Measurements from ENCODE around the gene EEF2. TPM values are rescaled to one million over a fixed set of nuclear protein-coding genes. Genes with fewer than 3 reads are reported as not detected.
A peak's percentile ranks its signal among the peaks of the same experiment; 100 is the strongest.

The EEF2 gene
- total and polyA plus RNA-seq, 2 donors (not counting 1 experiment from before 2014, with no cell fraction given), result 1,449 to 3,167 TPM

DNA sequence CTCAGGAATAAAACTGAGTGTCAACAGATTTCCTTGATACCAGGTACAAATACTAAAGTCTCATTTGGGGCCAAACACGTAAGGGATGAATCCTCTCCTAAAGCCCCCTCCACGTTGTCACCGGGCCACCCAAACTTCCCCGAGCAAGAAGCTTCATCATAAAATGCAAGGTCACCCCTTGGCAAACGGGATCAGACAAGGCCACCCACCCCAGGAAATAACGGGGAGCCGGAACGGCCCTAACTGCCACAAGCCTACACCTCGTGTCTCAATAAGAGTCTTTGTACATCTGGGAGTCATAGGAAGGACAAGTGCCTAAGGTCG, 717 bp downstream of the EEF2 start:
- H3K9ac ChIP-seq (ENCODE audit: low read length), result peak overlapping the region; percentile 80
- Mint-ChIP-seq H3K4me1 (peaks cover 60% of the 10 kb centered on the region), H3K27me3 (no peaks in the 10 kb centered on the region), H3K4me3 (peak overlapping the region; percentile 98), H3K9me3 (ENCODE audit: insufficient read depth) (no peaks in the 10 kb centered on the region), H3K27ac (peak overlapping the region; percentile 97)
- intact Hi-C loops (cut with micrococcal nuclease), result loop anchor here (2.0 kb wide), 1 partner anchor 14 kb away; the partner anchor contains the start of gene DAPK3
- H3K9me3 ChIP-seq (ENCODE audit: control extremely low read depth in 1 of 3, control insufficient read depth in 2 of 3, insufficient read depth in 1 of 3, low read length in 2 of 3), result peaks cover 0 to 7% (median 0%) of the 10 kb centered on the region in 3 donors
- no peak for DNase-seq
- peaks cover 43% of the 10 kb centered on the region for H3K79me2 ChIP-seq (ENCODE audit: control insufficient read depth, insufficient read depth, low read length)
- peaks cover under 1 to 49% of the 10 kb centered on the region in 2 experiments for H3K36me3 ChIP-seq (replicated peaks in 1 of 2; ENCODE audit: control extremely low read depth in 1 of 2, control insufficient read depth in 1 of 2, extremely low read depth in 1 of 2, insufficient read depth in 2 of 2, low read length in 1 of 2)
- no peak overlapping the region for H2AFZ ChIP-seq (ENCODE audit: insufficient read depth, low read depth, low read length, poor library complexity, severe bottlenecking)
- peaks cover 39 to 54% of the 10 kb centered on the region in 2 donors for H3K4me1 ChIP-seq (ENCODE audit: control insufficient read depth in 2 of 2, insufficient read depth in 2 of 2, low read length in 2 of 2)
- H3K4me3 ChIP-seq (ENCODE audit: control extremely low read depth in 1 of 5, extremely low read depth in 1 of 5, insufficient read depth in 1 of 5, low read depth in 2 of 5, low read length in 4 of 5), result peak overlapping the region; percentile 66 to 93 (median 75)
- H3K4me2 ChIP-seq (replicated peaks; ENCODE audit: low read depth, low read length, poor library complexity, severe bottlenecking), result peak overlapping the region; percentile 76
- TF ChIP-seq EZH2 (IDR thresholded peaks at IDR 0.05; ENCODE audit: borderline replicate concordance, insufficient read depth, low read depth, low read length, poor library complexity, severe bottlenecking), result no peak
- H4K20me1 ChIP-seq (ENCODE audit: control insufficient read depth, insufficient read depth, low read length, poor library complexity, severe bottlenecking), result peaks cover 57% of the 10 kb centered on the region
- ChIA-PET CTCF (interaction anchor here (1.0 to 3.0 kb wide), 8 partner anchors 13 to 222 kb away, joined by 3 to 45 read pairs (median 6); partner anchors contain the start of genes DAPK3 and MRPL54), POLR2A (interaction anchor here (0.6 to 2.7 kb wide), 6 partner anchors 9 to 222 kb away, joined by 3 to 20 read pairs (median 6); partner anchors contain the start of genes DAPK3, MRPL54 and PIAS4)
- peak overlapping the region; percentile 78 to 90 for H3K27ac ChIP-seq (ENCODE audit: low read length in 2 of 2)
- WGBS (ENCODE audit: insufficient coverage), result 3% methylated on average over 9 of the region's 10 CpGs
- no peaks in the 10 kb centered on the region for H3K27me3 ChIP-seq (replicated peaks in 1 of 4; ENCODE audit: control extremely low read depth in 1 of 4, control insufficient read depth in 3 of 4, insufficient read depth in 4 of 4, low read length in 3 of 4)
- no peak for ATAC-seq (ENCODE audit: low read depth)

- Histone ChIP-seq H3K4me1 (ENCODE audit: control insufficient read depth in 2 of 2, insufficient read depth in 2 of 2, low read length in 2 of 2) (peaks cover 34 to 49% of the 10 kb centered on the region in 2 donors), H3K9ac (ENCODE audit: low read length) (peak overlapping the region; percentile 80), H3K36me3 (replicated peaks in 1 of 2; ENCODE audit: control extremely low read depth in 1 of 2, control insufficient read depth in 1 of 2, extremely low read depth in 1 of 2, insufficient read depth in 2 of 2, low read length in 1 of 2) (peaks cover 3 to 54% of the 10 kb centered on the region in 2 experiments), H3K27ac (ENCODE audit: low read length in 2 of 2) (peak overlapping the region; percentile 78 to 90), H3K4me2 (replicated peaks; ENCODE audit: low read depth, low read length, poor library complexity, severe bottlenecking) (peak overlapping the region; percentile 76), H3K9me3 (ENCODE audit: control extremely low read depth in 1 of 3, control insufficient read depth in 2 of 3, insufficient read depth in 1 of 3, low read length in 2 of 3) (peaks cover 0 to 7% (median 0%) of the 10 kb centered on the region in 3 donors), H4K20me1 (ENCODE audit: control insufficient read depth, insufficient read depth, low read length, poor library complexity, severe bottlenecking) (peaks cover 62% of the 10 kb centered on the region), H3K27me3 (replicated peaks in 1 of 4; ENCODE audit: control extremely low read depth in 1 of 4, control insufficient read depth in 3 of 4, insufficient read depth in 4 of 4, low read length in 3 of 4) (no peaks in the 10 kb centered on the region), H2AFZ (ENCODE audit: insufficient read depth, low read depth, low read length, poor library complexity, severe bottlenecking) (no peak overlapping the region), H3K79me2 (ENCODE audit: control insufficient read depth, insufficient read depth, low read length) (peaks cover 43% of the 10 kb centered on the region), H3K4me3 (ENCODE audit: control extremely low read depth in 1 of 5, extremely low read depth in 1 of 5, insufficient read depth in 1 of 5, low read depth in 2 of 5, low read length in 4 of 5) (peak overlapping the region; percentile 66 to 93 (median 75))
- POLR2A ChIA-PET, result interaction anchor here (0.6 to 2.7 kb wide), 6 partner anchors 9 to 590 kb away, joined by 3 to 20 read pairs (median 4); partner anchors contain the start of genes DAPK3 and PIAS4
- Mint-ChIP-seq H3K27me3 (no peaks in the 10 kb centered on the region), H3K9me3 (ENCODE audit: insufficient read depth) (no peaks in the 10 kb centered on the region), H3K27ac (peak overlapping the region; percentile 97), H3K4me3 (peak overlapping the region; percentile 98), H3K4me1 (peaks cover 57% of the 10 kb centered on the region)
- ATAC-seq (ENCODE audit: low read depth) (no peak), DNase-seq (peak; percentile 57)
- WGBS (ENCODE audit: insufficient coverage), result 45% methylated on average over 28 of the region's 30 CpGs
- TF ChIP-seq CTCF (IDR thresholded peaks at IDR 0.05), result no peak
- TF ChIP-seq EZH2 (IDR thresholded peaks at IDR 0.05; ENCODE audit: borderline replicate concordance, insufficient read depth, low read depth, low read length, poor library complexity, severe bottlenecking), result no peak
- intact Hi-C loops (cut with micrococcal nuclease), result loop anchor here (2.0 kb wide), 1 partner anchor 13 kb away; the partner anchor contains the start of gene DAPK3
- CTCF ChIA-PET, result interaction anchor here (1.0 to 3.0 kb wide), 7 partner anchors 13 to 221 kb away, joined by 3 to 45 read pairs (median 5); partner anchors contain the start of genes DAPK3 and MRPL54
These were observed 1.2 kb downstream of the EEF2 start for GRCh38 chr19:3983936-3984583.
